ENCODE data around the gene OLFML2B. TPM values are rescaled to one million over a fixed set of nuclear protein-coding genes. Genes with fewer than 3 reads are reported as not detected.

Gene OLFML2B
- total RNA-seq, 1 experiment from 2014 or later: 0.43 TPM

GRCh38 chr1:161987303-161987702 lies 36.4 kb downstream of the OLFML2B start:
- Histone ChIP-seq H3K4me1 (no peaks in the 10 kb centered on the region), H3K27me3 (replicated peaks; ENCODE audit: control insufficient read depth, insufficient read depth, low read length) (no peaks in the 10 kb centered on the region), H3K4me3 (ENCODE audit: low read depth, low read length) (no peak overlapping the region), H3K36me3 (ENCODE audit: control insufficient read depth, insufficient read depth, low read length) (no peaks in the 10 kb centered on the region), H3K9me3 (peaks cover 11% of the 10 kb centered on the region; the same call in 1 of the 2 replicates)
- no peak overlapping the region for H3K4me3 Mint-ChIP-seq (ENCODE audit: unreplicated experiment)
- peaks cover 9% of the 10 kb centered on the region for H3K27me3 Mint-ChIP-seq (ENCODE audit: insufficient read depth, unreplicated experiment)
- DNase-seq: no peak
- no peak for TF ChIP-seq CTCF (IDR thresholded peaks at IDR 0.05; ENCODE audit: insufficient read depth in 1 of 2, low read depth in 1 of 2, low read length in 1 of 2, severe bottlenecking in 1 of 2, unreplicated experiment in 1 of 2)
- CTCF ChIA-PET: interaction anchor here (1.2 kb wide), 1 partner anchor 195 kb away, joined by 3 read pairs; no protein-coding TSS in a partner anchor
- H3K27ac Mint-ChIP-seq (ENCODE audit: unreplicated experiment): no peak overlapping the region
- no peaks in the 10 kb centered on the region for H3K4me1 Mint-ChIP-seq (ENCODE audit: low read depth, unreplicated experiment)
- H3K36me3 Mint-ChIP-seq (ENCODE audit: insufficient read depth, unreplicated experiment): no peaks in the 10 kb centered on the region
- peaks cover under 1% of the 10 kb centered on the region for H3K9me3 Mint-ChIP-seq (ENCODE audit: unreplicated experiment)
- POLR2A ChIA-PET: no interaction called here
- no TSS peak for BruUV-seq (replicated peaks)
- intact Hi-C loops (cut with micrococcal nuclease; ENCODE audit: unreplicated experiment): no loop called here

- BruUV-seq (replicated peaks): no TSS peak
- Mint-ChIP-seq H3K4me3 (ENCODE audit: unreplicated experiment) (no peak overlapping the region), H3K36me3 (ENCODE audit: insufficient read depth, unreplicated experiment) (no peaks in the 10 kb centered on the region), H3K27ac (ENCODE audit: unreplicated experiment) (no peak overlapping the region), H3K27me3 (ENCODE audit: insufficient read depth, unreplicated experiment) (peaks cover 9% of the 10 kb centered on the region), H3K4me1 (ENCODE audit: low read depth, unreplicated experiment) (no peaks in the 10 kb centered on the region), H3K9me3 (ENCODE audit: unreplicated experiment) (no peaks in the 10 kb centered on the region)
- no peak for TF ChIP-seq CTCF (IDR thresholded peaks at IDR 0.05; ENCODE audit: insufficient read depth in 1 of 2, low read depth in 1 of 2, low read length in 1 of 2, severe bottlenecking in 1 of 2, unreplicated experiment in 1 of 2)
- Histone ChIP-seq H3K9me3 (peaks cover 11% of the 10 kb centered on the region; the same call in 1 of the 2 replicates), H3K4me3 (ENCODE audit: low read depth, low read length) (no peak overlapping the region), H3K36me3 (ENCODE audit: control insufficient read depth, insufficient read depth, low read length) (no peaks in the 10 kb centered on the region), H3K27me3 (replicated peaks; ENCODE audit: control insufficient read depth, insufficient read depth, low read length) (no peaks in the 10 kb centered on the region), H3K4me1 (no peaks in the 10 kb centered on the region)
- ChIA-PET POLR2A (no interaction called here), CTCF (interaction anchor here (0.7 to 1.2 kb wide), 2 partner anchors 38 to 194 kb away, joined by 3 read pairs; partner anchors contain the start of gene OLFML2B)
- intact Hi-C loops (cut with micrococcal nuclease; ENCODE audit: unreplicated experiment): no loop called here
- DNase-seq: no peak
These were observed 37.3 kb downstream of the OLFML2B start for GRCh38 chr1:161986328-161986727.

GRCh38 chr1:161985301-161985822 lies 38.3 kb downstream of the OLFML2B start:
- Mint-ChIP-seq H3K27ac (ENCODE audit: unreplicated experiment) (no peak overlapping the region), H3K4me1 (ENCODE audit: low read depth, unreplicated experiment) (no peaks in the 10 kb centered on the region), H3K9me3 (ENCODE audit: unreplicated experiment) (no peaks in the 10 kb centered on the region), H3K36me3 (ENCODE audit: insufficient read depth, unreplicated experiment) (no peaks in the 10 kb centered on the region), H3K27me3 (ENCODE audit: insufficient read depth, unreplicated experiment) (peaks cover 9% of the 10 kb centered on the region), H3K4me3 (ENCODE audit: unreplicated experiment) (no peak overlapping the region)
- no peak for DNase-seq
- BruUV-seq (replicated peaks): no TSS peak
- ChIA-PET CTCF (no interaction called here), POLR2A (no interaction called here)
- Histone ChIP-seq H3K9me3 (peaks cover 11% of the 10 kb centered on the region; the same call in 1 of the 2 replicates), H3K36me3 (ENCODE audit: control insufficient read depth, insufficient read depth, low read length) (no peaks in the 10 kb centered on the region), H3K27me3 (replicated peaks; ENCODE audit: control insufficient read depth, insufficient read depth, low read length) (no peaks in the 10 kb centered on the region; the same call in 1 of the 2 replicates), H3K4me3 (ENCODE audit: low read depth, low read length) (no peak overlapping the region), H3K4me1 (no peaks in the 10 kb centered on the region)
- no peak for TF ChIP-seq CTCF (IDR thresholded peaks at IDR 0.05; ENCODE audit: insufficient read depth in 1 of 2, low read depth in 1 of 2, low read length in 1 of 2, severe bottlenecking in 1 of 2, unreplicated experiment in 1 of 2)
- intact Hi-C loops (cut with micrococcal nuclease; ENCODE audit: unreplicated experiment): no loop called here

Data from Caco-2 (cell line).